Tibial nerve (tissue), 4 donors: Measurements from ENCODE around the gene NCL. TPM values are rescaled to one million over a fixed set of nuclear protein-coding genes. Genes with fewer than 3 reads are reported as not detected.

Source experiments
- DNase-seq, 2 donors: peaks; one replicate each; pipeline ENCODE4 v3.0.0-alpha.2; 2019; ENCODE audit warnings: low spot score in 2 of 2
- H3K27ac ChIP-seq, 4 donors: fragments of 200-600 bp; sonication (generic) in 3 of 4; one replicate each; pipeline ENCODE4 v1.5.1; 2017 to 2019; ENCODE audit warnings: mild to moderate bottlenecking in 1 of 4
- H3K27me3 ChIP-seq, 2 donors: fragments of 200-600 bp; sonication (generic) in 1 of 2; one replicate each; pipeline versions ENCODE4 v1.5.1 to v1.6.0; 2017 to 2019
- H3K36me3 ChIP-seq, 3 donors: fragments of 200-600 bp; sonication (generic); one replicate each; pipeline ENCODE4 v1.5.1; 2018 to 2019
- H3K4me1 ChIP-seq, 4 donors: fragments of 200-600 bp; sonication (generic) in 3 of 4; one replicate each; pipeline ENCODE4 v1.5.1; 2017 to 2019
- H3K4me3 ChIP-seq, 4 donors: fragments of 200-600 bp; sonication (generic) in 3 of 4; one replicate each; pipeline ENCODE4 v1.5.1; 2017 to 2019; ENCODE audit warnings: mild to moderate bottlenecking in 1 of 4, moderate library complexity in 1 of 4
- H3K9me3 ChIP-seq, 4 donors: fragments of 200-600 bp; sonication (generic) in 3 of 4; one replicate each; pipeline ENCODE4 v1.5.1; 2017 to 2019
- CTCF ChIP-seq, 5 experiments: fragments of 200-600 bp in 3 of 5; fragments of 450-650 bp in 2 of 5; sonication (generic) in 3 of 5; IDR thresholded peaks; one replicate each; pipeline ENCODE4 v1.5.1; 2016 to 2019; ENCODE audit warnings: antibody characterized with exemption in 5 of 5, mild to moderate bottlenecking in 3 of 5, moderate library complexity in 2 of 5
- EP300 ChIP-seq, 2 donors: sonication (generic); formaldehyde crosslinking; IDR thresholded peaks; one replicate each; pipeline ENCODE4 v1.6.1; 2017; ENCODE audit warnings: antibody characterized with exemption in 2 of 2, mild to moderate bottlenecking in 1 of 2
- POLR2A ChIP-seq, 2 donors: fragments of 450-650 bp; IDR thresholded peaks; one replicate each; pipeline ENCODE4 v1.6.1; 2017; ENCODE audit warnings: antibody characterized with exemption in 2 of 2, mild to moderate bottlenecking in 2 of 2, moderate library complexity in 2 of 2
- WGBS, 2 donors: methylation state at CpG; one replicate each; pipeline ENCODE4 v1.1.5; 2018; 5-methylcytosine and 5-hydroxymethylcytosine counted together
- total RNA-seq, 4 donors: library from RNA; depleted of rRNA; stranded (reverse); fragments of >200 nt; gene quantifications; one replicate each; pipeline ENCODE4 v1.1.0, GENCODE V29; 2016

NCL gene
- total RNA-seq, 4 donors from 2014 or later = 119 to 202 (median 143) TPM

GRCh38 chr2:231425811-231426703 lies 38.2 kb downstream of the NCL start:
- H3K27ac ChIP-seq = no peak overlapping the region
- TF ChIP-seq POLR2A (IDR thresholded peaks at IDR 0.05) (no peak), EP300 (IDR thresholded peaks at IDR 0.05) (no peak), CTCF (IDR thresholded peaks at IDR 0.05) (no peak)
- WGBS, 2 donors = 60 to 61% methylated on average over 20 to 21 of the region's 21 CpGs
- H3K36me3 ChIP-seq = no peaks in the 10 kb centered on the region
- peaks cover 0 to 5% (median 0%) of the 10 kb centered on the region in 4 donors for H3K9me3 ChIP-seq
- DNase-seq = no peak
- no peaks in the 10 kb centered on the region for H3K4me1 ChIP-seq
- no peak overlapping the region for H3K4me3 ChIP-seq
- no peaks in the 10 kb centered on the region for H3K27me3 ChIP-seq

GRCh38 chr2:231425291-231425810 lies 38.9 kb downstream of the NCL start:
- Histone ChIP-seq H3K4me1 (no peaks in the 10 kb centered on the region), H3K27me3 (no peaks in the 10 kb centered on the region), H3K9me3 (no peaks in the 10 kb centered on the region), H3K4me3 (no peak overlapping the region), H3K27ac (no peak overlapping the region), H3K36me3 (no peaks in the 10 kb centered on the region)
- TF ChIP-seq EP300 (IDR thresholded peaks at IDR 0.05) = no peak
- TF ChIP-seq CTCF (IDR thresholded peaks at IDR 0.05) = no peak
- no peak for TF ChIP-seq POLR2A (IDR thresholded peaks at IDR 0.05)
- no peak for DNase-seq
- WGBS, 2 donors = 65 to 74% methylated on average over 8 of the region's 8 CpGs

GRCh38 chr2:231423176-231423575 lies 41.1 kb downstream of the NCL start:
- Histone ChIP-seq H3K4me1 (no peaks in the 10 kb centered on the region), H3K36me3 (no peaks in the 10 kb centered on the region), H3K27me3 (no peaks in the 10 kb centered on the region), H3K9me3 (no peaks in the 10 kb centered on the region), H3K27ac (no peak overlapping the region), H3K4me3 (no peak overlapping the region)
- no peak for DNase-seq
- TF ChIP-seq EP300 (IDR thresholded peaks at IDR 0.05) = no peak
- TF ChIP-seq CTCF (IDR thresholded peaks at IDR 0.05) = no peak
- TF ChIP-seq POLR2A (IDR thresholded peaks at IDR 0.05) = no peak
- 95% methylated on average over 10 of the region's 10 CpGs for WGBS, 2 donors

- WGBS, 2 donors = 83 to 93% methylated on average over 2 of the region's 2 CpGs
- no peaks in the 10 kb centered on the region for H3K4me1 ChIP-seq
- no peaks in the 10 kb centered on the region for H3K27me3 ChIP-seq
- no peak overlapping the region for H3K4me3 ChIP-seq
- no peak for DNase-seq
- no peaks in the 10 kb centered on the region for H3K36me3 ChIP-seq
- TF ChIP-seq POLR2A (IDR thresholded peaks at IDR 0.05) = no peak
- H3K27ac ChIP-seq = no peak overlapping the region
- H3K9me3 ChIP-seq = no peaks in the 10 kb centered on the region
Measured at GRCh38 chr2:231422056-231422455, 42.2 kb downstream of the NCL start.

GRCh38 chr2:231421051-231421580 lies 43.2 kb downstream of the NCL start:
- Histone ChIP-seq H3K36me3 (no peaks in the 10 kb centered on the region), H3K27ac (no peak overlapping the region), H3K27me3 (no peaks in the 10 kb centered on the region), H3K4me3 (no peak overlapping the region), H3K4me1 (no peaks in the 10 kb centered on the region), H3K9me3 (no peaks in the 10 kb centered on the region)
- DNase-seq = no peak
- 61% methylated on average over 8 to 9 of the region's 9 CpGs for WGBS, 2 donors
- TF ChIP-seq EP300 (IDR thresholded peaks at IDR 0.05) = no peak
- TF ChIP-seq CTCF (IDR thresholded peaks at IDR 0.05) = no peak
- no peak for TF ChIP-seq POLR2A (IDR thresholded peaks at IDR 0.05)
